AG04450 (cell line): ENCODE results near the gene IL24. TPM values are rescaled to one million over a fixed set of nuclear protein-coding genes. Genes with fewer than 3 reads are reported as not detected.

Experiments
- CTCF ChIA-PET: fragments of 300-600, 350-600 bp; formaldehyde crosslinking; extraction: SDS; loops from one replicate; lab custom pipeline; 2022; ENCODE audit warnings: antibody characterized with exemption, inconsistent platforms; lab: Charles Lee
- POLR2A ChIA-PET: fragments of 350-600 bp; formaldehyde crosslinking; extraction: SDS; loops from one replicate; lab custom pipeline; 2021; ENCODE audit warnings: antibody characterized with exemption, inconsistent platforms; lab: Yijun Ruan, JAX
- DNase-seq: peaks from one replicate; pipeline ENCODE4 v3.0.0-alpha.2; 2011; ENCODE audit warnings: low read depth, low spot score
- H3K27ac ChIP-seq: one replicate; pipeline ENCODE4 v1.5.1; 2012; ENCODE audit warnings: low read depth, low read length, control low read depth
- H3K27me3 ChIP-seq: one replicate; pipeline ENCODE4 v1.6.0; 2012; ENCODE audit warnings: low read length; ENCODE audit not compliant: control insufficient read depth, insufficient read depth
- H3K4me3 ChIP-seq: 2 replicates; pipeline ENCODE4 v1.5.1; 2011; ENCODE audit warnings: mild to moderate bottlenecking, low read depth, low read length, control low read depth
- H3K9me3 ChIP-seq: 2 replicates; pipeline ENCODE4 v1.5.1; 2012; ENCODE audit warnings: low read length; ENCODE audit not compliant: control insufficient read depth, insufficient read depth
- CTCF ChIP-seq: IDR thresholded peaks from 2 replicates; pipeline ENCODE4 v1.5.1; 2011; ENCODE audit warnings: low read depth, low read length, control low read depth, inconsistent platforms
- polyA plus RNA-seq: library from polyadenylated mRNA; depleted of rRNA; stranded (reverse); fragments of >200 nt; gene quantifications from 2 replicates; pipeline ENCODE4 v1.2.3, GENCODE V29; 2011

IL24 gene
- polyA plus RNA-seq, 1 experiment, result 0.73 TPM

- H3K4me3 ChIP-seq, result no peak overlapping the region
- no peak for DNase-seq
- no peaks in the 10 kb centered on the region; the same call in 1 of the 2 replicates for H3K9me3 ChIP-seq
- ChIA-PET POLR2A (no interaction called here), CTCF (interaction anchor here (0.6 to 3.0 kb wide), 7 partner anchors 12 to 302 kb away, joined by 3 to 13 read pairs (median 4); partner anchors contain the start of gene FCMR)
- TF ChIP-seq CTCF, result peak; percentile 47
- peaks cover 19% of the 10 kb centered on the region for H3K27me3 ChIP-seq
- no peak overlapping the region for H3K27ac ChIP-seq
Measured at GRCh38 chr1:206933333-206933945, 36.2 kb downstream of the IL24 start.

GRCh38 chr1:206935491-206936067, 38.3 kb downstream of the IL24 start:
- H3K4me3 ChIP-seq, result no peak overlapping the region
- ChIA-PET POLR2A (no interaction called here), CTCF (interaction anchor here (0.7 to 1.8 kb wide), 14 partner anchors 12 to 564 kb away, joined by 3 to 12 read pairs (median 4); partner anchors contain the start of gene FCMR)
- TF ChIP-seq CTCF, result peak; percentile 58
- no peaks in the 10 kb centered on the region; the same call in 1 of the 2 replicates for H3K9me3 ChIP-seq
- DNase-seq, result peak; percentile 2
- peaks cover 22% of the 10 kb centered on the region for H3K27me3 ChIP-seq
- H3K27ac ChIP-seq, result no peak overlapping the region

- ChIA-PET CTCF (no interaction called here), POLR2A (no interaction called here)
- H3K27ac ChIP-seq, result no peak overlapping the region
- peaks cover 35% of the 10 kb centered on the region for H3K27me3 ChIP-seq
- no peaks in the 10 kb centered on the region; the same call in 1 of the 2 replicates for H3K9me3 ChIP-seq
- TF ChIP-seq CTCF, result no peak
- no peak for DNase-seq
- no peak overlapping the region for H3K4me3 ChIP-seq
Measured at GRCh38 chr1:206937425-206937824, 40.2 kb downstream of the IL24 start.

GRCh38 chr1:206939131-206939530, 41.9 kb downstream of the IL24 start:
- H3K27me3 ChIP-seq, result peaks cover 48% of the 10 kb centered on the region
- CTCF ChIA-PET, result interaction anchor here (1.1 kb wide), 1 partner anchor 204 kb away, joined by 3 read pairs; no protein-coding TSS in a partner anchor
- H3K4me3 ChIP-seq, result no peak overlapping the region
- DNase-seq, result no peak
- H3K27ac ChIP-seq, result no peak overlapping the region
- POLR2A ChIA-PET, result no interaction called here
- H3K9me3 ChIP-seq, result no peaks in the 10 kb centered on the region; the same call in 1 of the 2 replicates
- TF ChIP-seq CTCF, result no peak
